Neural progenitor cell (in vitro differentiated cells): ENCODE results near the gene DDIT3.

ENCODE experiments used
- EZH2 ChIP-seq: fragments of 200-600 bp; sonication (generic); IDR thresholded peaks from 2 replicates; pipeline ENCODE4 v1.6.1; 2017; ENCODE audit warnings: antibody characterized with exemption, mild to moderate bottlenecking, moderate library complexity
- EZH2phosphoT487 ChIP-seq: fragments of 200-600 bp; sonication (generic); IDR thresholded peaks from 2 replicates; pipeline ENCODE4 v1.6.1; 2017; ENCODE audit warnings: antibody characterized with exemption
- TF ChIP-seq, protein P1 (sequence below): fragments of 200-600 bp; sonication (generic); IDR thresholded peaks from 2 replicates; pipeline ENCODE4 v1.5.1; 2017; ENCODE audit warnings: antibody characterized with exemption, mild to moderate bottlenecking

GRCh38 chr12:57476993-57477709 is 43.2 kb downstream of the DDIT3 start:
- TF ChIP-seq, protein P1, sequence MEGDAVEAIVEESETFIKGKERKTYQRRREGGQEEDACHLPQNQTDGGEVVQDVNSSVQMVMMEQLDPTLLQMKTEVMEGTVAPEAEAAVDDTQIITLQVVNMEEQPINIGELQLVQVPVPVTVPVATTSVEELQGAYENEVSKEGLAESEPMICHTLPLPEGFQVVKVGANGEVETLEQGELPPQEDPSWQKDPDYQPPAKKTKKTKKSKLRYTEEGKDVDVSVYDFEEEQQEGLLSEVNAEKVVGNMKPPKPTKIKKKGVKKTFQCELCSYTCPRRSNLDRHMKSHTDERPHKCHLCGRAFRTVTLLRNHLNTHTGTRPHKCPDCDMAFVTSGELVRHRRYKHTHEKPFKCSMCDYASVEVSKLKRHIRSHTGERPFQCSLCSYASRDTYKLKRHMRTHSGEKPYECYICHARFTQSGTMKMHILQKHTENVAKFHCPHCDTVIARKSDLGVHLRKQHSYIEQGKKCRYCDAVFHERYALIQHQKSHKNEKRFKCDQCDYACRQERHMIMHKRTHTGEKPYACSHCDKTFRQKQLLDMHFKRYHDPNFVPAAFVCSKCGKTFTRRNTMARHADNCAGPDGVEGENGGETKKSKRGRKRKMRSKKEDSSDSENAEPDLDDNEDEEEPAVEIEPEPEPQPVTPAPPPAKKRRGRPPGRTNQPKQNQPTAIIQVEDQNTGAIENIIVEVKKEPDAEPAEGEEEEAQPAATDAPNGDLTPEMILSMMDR = no peak
- TF ChIP-seq EZH2phosphoT487 (no peak), EZH2 (no peak)
